ENCODE measurements around the gene WNK4. TPM values are rescaled to one million over a fixed set of nuclear protein-coding genes. Genes with fewer than 3 reads are reported as not detected.

WNK4 gene
- total RNA-seq, 1 donor = under 0.01 TPM

- DNase-seq (ENCODE audit: low read depth in 2 of 3, low spot score in 2 of 3) = peak; percentile 77 to 92 (median 88)
Measured at GRCh38 chr17:42832934-42833766, 52.7 kb downstream of the WNK4 start, which contains the start of gene PSME3. TSS of gene PSME3 (plus strand) at chr17:42833397. CDS start at chr17:42833632, 235 bp downstream.

GRCh38 chr17:42833767-42834422 lies 53.5 kb downstream of the WNK4 start:
- peak in 1 of 3 donors; percentile 6 for DNase-seq (ENCODE audit: low read depth in 2 of 3, low spot score in 2 of 3)

GRCh38 chr17:42835732-42836131 lies 55.3 kb downstream of the WNK4 start:
- no peak for DNase-seq (ENCODE audit: low read depth in 2 of 3, low spot score in 2 of 3)

- DNase-seq (ENCODE audit: low read depth in 2 of 3, low spot score in 2 of 3) = no peak
Measured at GRCh38 chr17:42841975-42842685, 61.7 kb downstream of the WNK4 start.

- DNase-seq (ENCODE audit: low read depth in 2 of 3, low spot score in 2 of 3) = peak in 2 of 3 donors; percentile 37 to 75
Measured at GRCh38 chr17:42843358-42843934, 63.0 kb downstream of the WNK4 start.

- no peak for DNase-seq (ENCODE audit: low read depth in 2 of 3, low spot score in 2 of 3)
Measured at GRCh38 chr17:42844271-42844670, 63.9 kb downstream of the WNK4 start, which contains the start of gene AOC2. TSS of gene AOC2 (plus strand) at chr17:42844580. CDS start at chr17:42844627, 47 bp downstream.

GRCh38 chr17:42844761-42845555 lies 64.5 kb downstream of the WNK4 start:
- no peak for DNase-seq (ENCODE audit: low read depth in 2 of 3, low spot score in 2 of 3)

GRCh38 chr17:42845556-42845917 lies 65.1 kb downstream of the WNK4 start:
- DNase-seq (ENCODE audit: low read depth in 2 of 3, low spot score in 2 of 3) = no peak

GRCh38 chr17:42845918-42846593 lies 65.6 kb downstream of the WNK4 start:
- DNase-seq (ENCODE audit: low read depth in 2 of 3, low spot score in 2 of 3) = no peak

Small RNAs within 50 kb of the gene (small RNA-seq; reads per million reads assigned to genes)
- gene HMGN2P15 = not detected
- gene MIR6781 = not detected

Other genes starting within 250 kb of the WNK4 start
- 29.4 TPM for gene NAGLU, start 244.4 kb upstream of the WNK4 start, total RNA-seq
- gene HSD17B1, start 227.7 kb upstream of the WNK4 start, total RNA-seq = 1.3 TPM
- 31.2 TPM for gene COASY, start 218.5 kb upstream of the WNK4 start, total RNA-seq
- gene MLX, start 213.5 kb upstream of the WNK4 start, total RNA-seq = 24.2 TPM
- gene PSMC3IP, start 202.9 kb upstream of the WNK4 start, total RNA-seq = 1.3 TPM
- 72.2 TPM for gene RETREG3, start 171.2 kb upstream of the WNK4 start, total RNA-seq
- 25.3 TPM for gene TUBG1, start 170.9 kb upstream of the WNK4 start, total RNA-seq
- 5.4 TPM for gene TUBG2, start 121.3 kb upstream of the WNK4 start, total RNA-seq
- gene PLEKHH3, start 103.6 kb upstream of the WNK4 start, total RNA-seq = 0.27 TPM
- 1.1 TPM for gene CCR10, start 98.8 kb upstream of the WNK4 start, total RNA-seq
- gene CNTNAP1, start 98.1 kb upstream of the WNK4 start, total RNA-seq = 0.81 TPM
- 35.8 TPM for gene EZH1, start 35.6 kb upstream of the WNK4 start, total RNA-seq
- gene RAMP2, start 19.4 kb upstream of the WNK4 start, total RNA-seq = 0.27 TPM
- 45.5 TPM for gene VPS25, start 7.2 kb upstream of the WNK4 start, total RNA-seq
- gene COA3, start 18.1 kb downstream of the WNK4 start, total RNA-seq = 56.6 TPM
- gene CNTD1, start 18.3 kb downstream of the WNK4 start, total RNA-seq = under 0.01 TPM
- gene BECN1, start 43.7 kb downstream of the WNK4 start, total RNA-seq = 67.9 TPM
- gene PSME3, start 52.8 kb downstream of the WNK4 start, total RNA-seq = 39.0 TPM
- 1.3 TPM for gene AOC2, start 64.0 kb downstream of the WNK4 start, total RNA-seq
- 0.27 TPM for gene AOC3, start 70.6 kb downstream of the WNK4 start, total RNA-seq
- not detected for gene G6PC1, start 120.2 kb downstream of the WNK4 start, total RNA-seq
- gene AARSD1, start 183.8 kb downstream of the WNK4 start, total RNA-seq = 15.9 TPM
- 3.0 TPM for gene PTGES3L, start 199.5 kb downstream of the WNK4 start, total RNA-seq
- gene RUNDC1, start 200.0 kb downstream of the WNK4 start, total RNA-seq = 12.7 TPM
- gene RPL27, start 217.8 kb downstream of the WNK4 start, total RNA-seq = 2,332 TPM
- 47.9 TPM for gene IFI35, start 226.2 kb downstream of the WNK4 start, total RNA-seq
- 116 TPM for gene VAT1, start 241.8 kb downstream of the WNK4 start, total RNA-seq
- gene RND2, start 244.6 kb downstream of the WNK4 start, total RNA-seq = 0.27 TPM

Data from hematopoietic multipotent progenitor cell (in vitro differentiated cells).